HG03460 (cell line): ENCODE results near the gene FCGBP.
"Not testable (repeated sequence)": the region's sequence is repeated elsewhere in the genome, so short reads cannot be mapped to it uniquely, and the experiment has no call there.

Experiments
- ATAC-seq: cut with Tn5 transposase; IDR thresholded peaks from one replicate; pipeline ENCODE4 v1.9.1; 2021; ENCODE audit not compliant: unreplicated experiment

The FCGBP gene

DNA sequence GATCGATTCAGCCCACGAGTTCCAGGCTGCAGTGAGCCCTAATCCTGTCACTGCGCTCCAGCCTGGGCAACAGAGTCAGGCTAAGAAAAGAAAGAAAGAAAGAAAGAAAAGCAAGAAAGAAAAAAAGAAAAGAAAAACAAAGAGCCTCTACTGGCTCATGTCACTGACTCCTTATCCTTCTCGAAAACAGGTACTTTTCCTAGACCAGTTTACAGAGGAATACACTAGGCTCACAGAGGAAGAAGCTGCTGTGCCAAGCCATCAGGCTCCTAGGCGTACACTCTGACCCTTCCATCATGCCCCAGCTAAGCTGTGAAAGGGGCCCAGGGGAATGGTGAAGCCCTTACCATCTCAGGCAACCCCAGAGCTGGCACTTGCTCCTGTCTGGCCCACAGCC lies 41.9 kb downstream of the FCGBP start:
- not testable (repeated sequence) for ATAC-seq

DNA sequence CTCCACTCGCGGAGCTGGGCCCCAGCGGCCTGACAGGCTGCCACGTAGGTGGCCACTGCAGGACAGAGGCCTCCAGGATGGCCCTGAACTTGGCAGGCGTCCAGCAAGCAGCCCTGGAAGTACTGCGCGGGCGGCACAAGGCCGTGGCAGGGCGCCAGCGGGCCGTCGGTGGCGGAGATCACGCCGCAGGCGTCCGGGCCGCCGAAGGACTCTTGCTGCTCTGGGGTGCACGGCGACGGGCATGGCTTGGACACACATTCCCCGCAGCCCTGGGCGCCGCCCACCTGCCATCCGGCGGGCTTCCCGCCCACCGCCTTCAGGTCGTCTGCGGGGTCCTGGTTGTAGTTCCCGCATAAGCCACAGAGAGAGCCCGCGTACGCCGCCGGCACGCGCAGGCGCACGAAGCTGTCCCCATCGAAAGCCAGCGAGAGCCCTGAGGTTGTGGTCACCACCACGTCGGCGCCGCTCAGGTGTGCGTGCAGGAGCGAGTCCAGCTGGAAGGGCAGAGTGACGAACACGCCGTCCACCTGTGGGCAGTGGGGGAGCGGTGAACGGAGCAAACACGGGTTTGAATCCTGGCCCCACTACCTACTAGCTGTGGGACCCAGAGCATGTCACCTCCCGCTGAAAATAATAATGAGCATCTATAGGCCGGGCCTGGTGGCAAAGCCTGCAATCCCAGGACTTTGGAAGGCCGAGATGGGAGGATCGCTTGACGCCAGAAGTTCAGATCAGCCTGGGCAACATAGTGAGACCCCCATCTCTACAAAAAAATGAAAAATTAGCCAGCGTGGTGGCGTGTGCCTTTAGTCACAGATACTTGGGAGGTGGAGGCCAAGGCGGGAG lies 42.6 kb downstream of the FCGBP start:
- ATAC-seq, result not testable (repeated sequence)

DNA sequence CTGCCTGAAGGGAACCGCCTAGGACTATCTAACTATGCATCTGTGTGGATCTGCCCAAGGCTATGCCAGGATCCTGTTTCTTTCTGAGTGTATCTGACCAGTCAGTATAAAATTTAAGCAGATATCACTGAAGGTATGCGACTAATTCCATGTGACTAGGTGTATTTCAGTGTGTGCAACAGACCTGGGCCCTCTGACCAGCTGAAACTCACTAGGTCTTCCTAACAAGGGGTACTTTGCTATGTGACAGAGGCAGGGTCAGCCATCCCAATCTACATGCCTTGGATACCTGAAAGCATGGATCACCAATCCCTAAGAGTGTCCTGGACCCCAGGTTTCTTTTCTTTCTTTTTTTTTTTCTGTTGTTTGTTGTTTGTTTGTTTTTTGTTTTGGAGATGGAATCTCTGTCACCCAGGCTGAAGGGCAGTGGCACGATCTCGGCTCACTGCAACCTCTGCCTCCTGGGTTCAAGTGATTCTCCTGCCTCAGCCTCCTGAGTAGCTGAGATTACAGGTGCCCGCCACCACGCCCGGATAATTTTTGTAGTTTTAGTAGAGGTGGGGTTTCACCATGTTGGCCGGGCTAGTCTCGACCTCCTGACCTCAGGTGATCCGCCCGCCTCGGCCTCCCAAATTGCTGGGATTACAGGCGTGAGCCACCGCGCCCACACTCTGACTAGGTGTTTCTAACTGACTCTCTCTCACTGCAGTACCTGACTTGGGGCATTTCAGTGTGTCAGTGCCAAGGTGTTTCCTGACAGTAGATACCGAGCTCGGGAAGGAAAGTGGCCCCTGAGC lies 43.5 kb downstream of the FCGBP start:
- ATAC-seq, result no peak

DNA sequence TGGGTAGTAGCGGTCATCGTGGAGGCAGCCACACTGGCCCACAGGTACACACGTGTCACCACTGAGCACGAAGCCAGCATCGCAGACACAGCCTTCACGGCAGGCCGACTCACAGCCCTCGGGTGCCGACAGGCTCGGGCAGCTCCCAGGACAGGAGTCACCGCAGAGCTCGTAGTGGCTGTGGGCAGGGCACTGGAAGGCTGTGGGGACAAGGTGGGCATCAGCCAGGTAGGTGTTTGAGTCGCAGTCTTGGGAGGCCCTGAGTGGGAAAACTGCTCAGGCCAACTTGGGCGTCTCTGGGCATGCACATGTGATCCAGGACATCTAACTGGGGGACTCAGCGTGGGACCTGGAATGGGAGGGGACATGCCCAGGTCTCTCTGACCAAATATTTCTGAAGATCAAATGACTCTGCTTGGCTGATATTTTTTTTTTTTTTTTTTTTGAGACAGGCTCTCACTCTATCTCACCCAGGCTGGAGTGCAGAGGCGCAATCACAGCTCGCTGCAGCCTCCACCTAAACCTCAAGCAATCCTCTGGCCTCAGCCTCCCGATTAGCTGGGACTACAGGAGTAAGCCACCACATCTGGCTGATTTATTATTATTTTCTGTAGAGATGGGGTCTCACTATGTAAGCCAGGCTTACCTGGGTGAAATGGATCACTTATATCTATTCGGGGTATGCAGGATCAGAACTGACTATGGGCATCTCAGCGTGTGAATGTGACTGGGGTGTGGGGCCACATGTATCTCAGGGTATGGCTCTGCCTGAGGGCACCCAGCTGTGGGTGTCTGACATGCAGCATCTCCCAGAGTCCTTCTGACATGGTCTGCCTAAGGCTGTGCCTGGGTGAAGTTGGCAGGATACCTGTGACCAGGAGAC lies 44.3 kb downstream of the FCGBP start:
- not testable (repeated sequence) for ATAC-seq

DNA sequence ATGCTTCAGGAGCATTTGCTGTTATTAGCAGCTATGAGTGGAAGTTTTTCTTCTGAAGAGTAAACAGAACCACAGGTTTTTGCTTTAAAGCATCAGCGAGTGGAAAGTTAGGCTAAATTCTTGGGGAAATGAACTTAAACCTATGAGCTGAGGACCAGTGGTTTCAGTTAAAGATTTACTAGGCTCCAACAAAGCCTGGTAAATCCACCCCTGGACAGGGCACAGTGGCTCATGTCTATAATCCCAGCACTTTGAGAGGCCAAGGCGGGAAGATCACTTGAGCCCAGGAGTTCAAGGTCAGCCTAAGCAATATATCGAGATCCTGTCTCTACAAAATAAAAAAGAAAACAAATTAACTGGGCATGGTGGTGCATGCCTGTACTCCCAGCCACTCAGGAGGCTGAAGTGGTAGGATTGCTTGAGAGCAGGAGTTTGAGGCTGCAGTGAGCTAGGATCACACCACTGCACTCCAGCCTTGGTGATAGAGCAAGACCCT lies 46.9 kb downstream of the FCGBP start:
- not testable (repeated sequence) for ATAC-seq

DNA sequence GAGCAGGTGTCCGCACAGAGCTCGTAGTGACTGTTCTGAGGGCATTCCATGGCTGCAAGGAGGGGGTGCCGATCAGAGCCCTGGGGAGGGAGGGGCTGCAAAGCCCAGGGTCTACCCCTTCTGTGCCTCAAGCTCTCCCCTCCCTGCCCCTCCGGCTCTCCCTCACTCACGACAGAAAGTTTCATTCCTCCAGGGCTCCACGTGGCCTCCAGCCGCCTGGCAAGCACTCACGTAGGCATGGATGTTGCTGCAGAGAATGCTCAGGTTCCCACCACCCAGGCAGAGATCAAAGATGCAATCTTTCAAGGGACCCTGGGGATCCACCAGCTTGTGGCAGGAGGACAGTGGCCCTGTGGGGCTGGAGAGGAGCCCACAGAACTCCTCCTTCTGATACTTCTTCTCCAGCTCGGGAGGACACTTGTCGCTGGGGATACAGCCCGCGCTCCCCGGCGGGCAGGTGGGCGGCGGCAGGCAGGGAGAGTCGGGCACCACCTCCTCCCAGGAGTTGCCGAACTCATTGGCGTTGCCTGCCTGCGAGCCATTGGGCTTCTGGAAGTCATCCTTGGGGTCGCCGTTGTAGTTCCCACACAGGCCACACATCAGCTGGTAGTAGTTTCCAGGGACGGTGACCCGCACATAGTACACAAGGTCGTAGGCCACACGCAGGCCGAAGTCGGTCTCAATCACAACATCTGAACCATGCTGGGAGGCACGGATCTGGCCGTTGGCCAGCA lies 48.4 kb downstream of the FCGBP start:
- ATAC-seq, result not testable (repeated sequence)

DNA sequence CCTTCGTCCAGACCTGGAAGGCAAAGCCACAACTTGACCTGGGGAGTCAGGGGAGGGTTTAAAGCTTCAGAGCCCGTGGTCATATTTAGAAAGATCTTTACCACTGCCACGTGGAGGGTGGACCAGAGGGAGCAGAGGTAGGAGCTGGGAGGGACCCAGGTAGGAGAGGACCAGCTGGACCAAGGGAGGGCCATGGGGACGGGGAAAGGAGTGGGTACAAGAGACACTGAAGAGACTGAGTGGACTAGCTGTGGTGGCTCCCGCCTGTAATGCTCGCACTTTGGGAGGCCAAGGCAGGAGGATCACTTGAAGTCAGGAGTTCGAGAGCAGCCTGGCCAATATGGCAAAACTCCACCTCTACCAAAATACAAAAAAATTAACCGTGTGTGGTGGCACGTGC lies 49.7 kb downstream of the FCGBP start:
- not testable (repeated sequence) for ATAC-seq
